ENCODE results near the gene FAM83D.

- TF ChIP-seq CTCF (IDR thresholded peaks at IDR 0.05) (no peak), EZH2 (IDR thresholded peaks at IDR 0.05) (no peak)
Observed at GRCh38 chr20:38969708-38970107, 43.5 kb downstream of the FAM83D start.

Measured in neural progenitor cell (in vitro differentiated cells).